Kidney glomerular epithelial cell (primary cell): ENCODE data around the gene TBC1D22A.
"Not testable (repeated sequence)": the region's sequence is repeated elsewhere in the genome, so short reads cannot be mapped to it uniquely, and the experiment has no call there.

ENCODE experiments used
- DNase-seq: peaks from one replicate; lab custom pipeline; 2025; lab: John Stamatoyannopoulos, UW

Gene TBC1D22A

DNA sequence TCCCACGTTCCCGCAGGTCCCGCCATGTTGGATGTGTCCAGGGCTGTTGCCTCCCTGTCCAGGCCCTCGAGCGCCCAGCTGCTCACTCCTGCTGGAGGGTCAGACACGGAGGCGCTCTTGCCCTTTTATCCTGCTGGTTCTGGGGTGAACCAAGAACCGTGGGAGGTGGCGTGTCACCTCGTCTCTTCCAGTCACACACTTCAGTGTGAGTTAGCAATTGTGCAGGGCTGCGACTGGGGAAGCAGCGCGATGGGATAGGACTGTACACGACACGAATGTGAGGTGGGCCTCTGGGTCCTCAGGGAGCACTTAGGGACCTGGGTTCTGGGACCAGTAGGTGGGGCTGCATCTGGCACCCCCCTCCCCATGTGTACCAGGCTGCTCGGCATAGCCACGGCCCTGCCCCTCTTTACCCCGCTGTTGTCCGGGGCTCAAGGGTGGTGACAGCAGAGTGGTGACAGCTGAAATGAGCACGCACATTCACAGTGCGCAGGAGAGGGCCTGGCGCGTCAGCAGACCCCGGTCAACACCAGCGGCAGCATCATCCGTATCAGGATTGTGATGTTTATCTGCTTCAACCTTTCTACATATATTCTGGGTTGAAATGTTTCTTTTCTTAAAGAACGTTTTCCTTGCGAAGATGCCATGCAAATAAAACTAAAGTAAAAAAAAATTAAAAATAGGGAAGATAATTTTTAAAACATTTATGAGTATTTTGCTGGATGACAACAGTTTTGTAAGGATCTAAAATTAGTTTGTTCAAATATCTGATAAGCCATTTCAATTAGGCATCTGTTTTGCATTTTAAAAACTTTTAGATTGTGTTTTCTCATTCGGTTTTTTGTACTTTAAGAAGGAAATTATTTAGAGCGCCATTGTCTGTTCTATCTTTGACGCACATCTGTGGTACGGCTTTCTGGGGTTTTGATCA lies 210.7 kb downstream of the TBC1D22A start:
- DNase-seq = no peak

GRCh38 chr22:46974077-46974476 lies 211.6 kb downstream of the TBC1D22A start:
- DNase-seq = no peak

DNA sequence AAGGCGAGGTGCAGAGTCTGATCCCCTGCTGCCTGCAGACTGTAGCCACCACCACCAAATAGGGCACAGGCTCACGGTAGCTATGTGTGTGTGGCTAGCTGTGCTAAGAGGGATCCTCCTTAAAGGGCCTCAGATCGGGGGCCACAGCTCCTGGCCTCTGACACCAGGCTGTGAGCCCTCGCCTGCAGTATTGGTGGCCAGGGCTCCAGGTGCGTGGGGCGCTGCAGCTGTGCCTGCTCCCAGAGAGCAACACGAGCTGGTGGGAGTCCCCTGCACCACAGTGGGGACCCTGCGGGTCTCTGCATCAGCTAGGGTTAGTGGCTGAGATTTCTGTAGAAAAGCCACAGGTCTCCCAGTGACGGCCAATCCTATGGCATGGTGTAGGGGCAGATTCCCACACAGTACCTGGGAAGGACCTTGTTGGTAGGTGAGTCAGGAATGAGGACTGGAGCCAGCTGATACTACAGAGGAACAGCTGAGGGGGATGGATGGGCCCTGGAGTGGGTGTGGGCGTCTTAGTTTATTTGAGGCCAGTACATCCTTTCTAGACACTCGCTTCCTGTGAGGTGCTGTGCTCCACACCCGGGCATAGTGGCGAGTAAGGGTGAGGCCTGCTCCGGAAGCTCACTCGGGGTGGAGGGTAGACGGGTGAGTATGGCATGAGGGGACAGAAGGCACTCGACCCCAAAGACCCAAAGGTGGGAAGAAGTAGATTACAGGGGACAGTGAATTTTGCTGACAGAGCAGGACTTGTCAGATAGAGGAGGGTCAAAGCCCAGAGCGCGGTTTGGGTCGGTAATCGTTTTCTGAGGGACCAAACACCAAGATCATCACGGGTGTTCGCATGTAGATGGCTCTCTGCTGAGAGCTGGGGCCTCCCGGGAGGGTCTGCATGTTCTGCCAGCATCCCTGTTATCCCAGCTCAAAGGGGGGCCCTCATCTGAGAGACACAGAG lies 212.5 kb downstream of the TBC1D22A start:
- no peak for DNase-seq

DNA sequence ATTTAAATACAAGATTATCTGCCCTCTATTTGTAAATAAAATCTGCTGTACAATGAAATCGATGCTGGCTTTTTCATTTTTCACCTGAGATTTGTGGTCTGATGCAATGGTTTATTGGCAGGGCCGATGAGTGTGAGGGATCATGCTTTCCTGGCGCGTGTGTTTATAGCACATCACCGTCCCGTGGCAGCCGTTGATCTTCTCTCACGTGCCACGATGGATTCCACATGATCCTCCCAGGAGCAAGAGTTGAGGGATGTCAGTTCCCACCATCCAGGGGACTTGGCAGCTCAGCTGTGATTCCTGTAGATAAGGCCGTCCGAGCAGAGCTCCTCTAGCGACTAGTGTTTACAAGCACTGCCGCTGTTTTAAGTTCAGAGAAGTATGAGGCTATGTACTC lies 213.7 kb downstream of the TBC1D22A start:
- DNase-seq = no peak

DNA sequence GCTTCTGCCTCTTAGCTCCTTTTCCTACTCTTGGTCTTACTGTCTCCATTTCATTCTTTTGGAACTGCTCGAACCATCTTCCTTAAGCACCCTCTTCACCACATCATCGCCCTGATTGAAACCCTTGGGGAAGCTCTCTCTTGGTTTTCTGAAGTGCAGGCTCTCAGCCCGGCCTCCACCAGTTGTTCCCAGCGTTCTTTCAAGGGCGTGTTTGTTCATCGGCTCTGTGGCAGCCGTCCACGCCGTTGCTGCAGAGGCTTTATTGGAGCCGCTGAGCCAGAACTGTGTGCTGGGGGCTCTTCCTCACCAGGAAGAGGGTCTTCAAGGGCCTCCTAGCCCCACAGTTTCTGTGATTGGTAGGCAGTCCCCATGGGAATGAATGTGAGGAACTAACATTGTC lies 214.1 kb downstream of the TBC1D22A start:
- no peak for DNase-seq

GRCh38 chr22:46977656-46978343 lies 215.3 kb downstream of the TBC1D22A start:
- no peak for DNase-seq

DNA sequence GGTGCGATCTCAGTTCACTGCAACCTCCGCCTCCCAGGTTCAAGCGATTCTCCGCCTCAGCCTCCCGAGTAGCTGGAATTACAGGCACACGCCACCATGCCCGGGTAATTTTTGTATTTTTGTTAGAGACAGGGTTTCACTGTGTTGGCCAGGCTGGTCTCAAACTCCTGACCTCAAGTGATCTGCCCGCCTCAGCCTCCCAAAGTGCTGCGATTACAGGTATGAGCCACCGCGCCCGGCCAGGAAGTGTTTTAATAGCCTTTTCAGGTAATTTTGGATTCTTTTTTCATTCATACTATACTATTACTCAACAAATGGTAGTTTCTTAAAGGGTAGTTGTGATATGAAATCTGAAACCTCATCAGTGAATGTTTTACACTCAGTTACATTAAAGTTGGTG lies 216.2 kb downstream of the TBC1D22A start:
- not testable (repeated sequence) for DNase-seq

DNA sequence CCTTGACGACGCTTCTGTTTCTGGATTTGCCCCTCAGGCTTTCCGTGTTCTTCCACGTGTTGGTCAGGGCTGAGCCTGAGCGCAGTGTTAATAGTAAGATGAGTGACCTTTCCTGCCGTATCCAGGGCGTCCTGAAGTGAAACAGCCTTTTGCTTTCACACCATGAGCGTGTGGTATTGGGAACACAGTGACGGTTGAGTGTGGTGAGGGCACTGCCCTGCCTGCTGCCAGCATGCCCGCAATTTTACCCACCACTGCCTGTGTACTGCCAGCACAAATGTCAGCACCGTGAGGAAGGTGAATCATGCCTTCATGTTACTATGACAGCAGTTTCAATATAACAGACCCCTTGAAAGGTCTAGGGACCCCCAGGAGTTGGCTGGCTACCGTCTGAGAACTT lies 217.1 kb downstream of the TBC1D22A start:
- no peak for DNase-seq

- no peak for DNase-seq
These were observed 217.9 kb downstream of the TBC1D22A start for GRCh38 chr22:46980392-46980791.

- no peak for DNase-seq
These were observed 220.2 kb downstream of the TBC1D22A start for GRCh38 chr22:46982635-46983034.

DNA sequence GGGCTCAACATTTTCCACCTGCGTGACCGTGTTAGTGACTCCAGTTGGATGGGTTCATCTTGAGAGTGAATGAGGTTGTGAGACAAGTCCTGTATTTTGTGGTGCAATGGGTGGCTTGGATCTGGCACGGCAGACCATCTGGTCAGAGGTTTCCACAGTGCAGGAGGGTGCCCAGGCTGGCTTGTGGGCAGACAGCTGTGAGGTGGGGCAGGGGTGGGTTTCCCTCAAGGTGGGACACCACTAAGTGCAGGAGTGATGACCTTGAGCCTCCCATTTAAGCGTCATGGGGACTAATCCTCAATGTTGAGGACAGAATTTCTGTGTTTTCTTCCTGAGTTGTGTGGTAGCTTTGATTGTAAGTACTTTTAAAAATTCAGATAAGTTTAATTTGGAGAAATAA lies 220.6 kb downstream of the TBC1D22A start:
- DNase-seq = no peak

DNA sequence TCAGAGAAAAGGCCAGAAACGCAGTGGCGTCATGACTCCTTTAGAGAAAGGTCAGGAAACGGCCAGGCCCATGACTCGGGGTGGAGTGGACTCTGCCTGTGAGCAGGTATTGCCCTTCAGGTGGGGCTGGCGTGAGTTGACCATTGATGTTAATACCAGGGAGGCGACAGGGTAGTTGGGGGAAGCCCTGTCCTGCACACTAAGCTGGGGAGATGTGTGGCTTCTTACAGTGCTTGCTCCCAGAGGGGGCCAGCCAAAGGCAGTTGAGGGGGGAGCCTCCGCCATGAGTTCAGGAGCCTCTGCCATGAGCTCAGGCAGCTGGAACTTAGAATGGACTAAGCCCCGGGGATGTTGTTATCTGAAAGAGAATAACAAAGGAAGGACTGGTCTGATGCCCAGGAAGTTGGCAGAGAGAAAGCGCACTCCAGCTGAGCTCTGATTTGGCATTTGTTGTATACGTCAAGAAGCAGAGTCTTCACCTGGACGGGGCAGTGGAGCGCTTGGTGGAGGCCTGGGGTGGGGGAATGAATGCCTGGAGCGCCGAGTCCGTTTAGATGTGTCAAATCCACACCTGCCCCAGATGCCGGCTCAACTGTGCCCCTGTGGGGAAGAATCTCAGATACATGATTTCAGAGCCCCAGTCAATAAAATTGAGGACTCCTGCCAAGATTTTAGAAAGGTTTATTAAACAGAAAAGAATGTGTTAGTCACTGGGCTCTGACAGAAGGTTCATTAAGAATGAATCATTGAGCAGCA lies 222.5 kb downstream of the TBC1D22A start:
- peak; percentile 79 for DNase-seq

GRCh38 chr22:46985507-46985882 lies 223.0 kb downstream of the TBC1D22A start:
- no peak for DNase-seq

DNA sequence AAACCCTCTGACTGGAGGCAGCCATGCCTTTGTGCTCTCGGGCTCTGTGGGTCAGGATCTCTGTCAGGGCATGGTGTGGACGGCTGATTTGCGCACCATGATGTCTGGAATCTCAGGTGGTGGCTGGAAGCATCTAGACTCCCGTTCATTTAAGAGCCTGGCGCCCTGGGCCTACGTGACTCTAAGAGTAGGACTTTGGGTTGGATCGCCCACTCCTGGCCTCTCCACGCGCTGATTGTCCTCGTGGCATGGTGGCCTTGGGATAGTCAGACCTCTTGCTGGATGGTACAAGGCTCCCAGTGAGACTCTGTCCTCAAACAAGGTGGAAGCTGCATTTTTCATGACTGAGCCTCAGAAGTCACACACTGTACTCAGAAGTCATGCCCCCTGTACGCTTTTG lies 224.3 kb downstream of the TBC1D22A start:
- no peak for DNase-seq

GRCh38 chr22:46990937-46991550 lies 228.6 kb downstream of the TBC1D22A start:
- DNase-seq = no peak

DNA sequence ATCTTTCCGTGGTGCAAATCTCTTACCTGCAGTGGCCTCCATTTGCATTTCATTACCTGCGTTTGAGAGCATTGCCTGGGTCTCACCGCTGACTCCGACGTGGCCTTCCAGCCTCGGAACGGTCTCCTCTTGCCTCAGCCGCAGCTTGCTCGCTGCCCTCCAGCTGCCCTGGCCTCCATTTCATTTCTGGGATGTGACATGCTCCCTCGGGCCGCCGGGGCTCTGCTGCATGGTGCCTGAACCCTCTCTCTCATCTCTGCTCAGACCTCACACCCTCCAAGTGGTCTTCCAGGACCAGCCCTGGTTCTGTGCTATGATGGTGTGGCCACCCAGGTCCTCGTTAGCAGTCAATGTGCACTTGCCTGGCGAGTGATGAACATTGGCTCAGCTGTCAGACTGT lies 229.2 kb downstream of the TBC1D22A start:
- DNase-seq = no peak

DNA sequence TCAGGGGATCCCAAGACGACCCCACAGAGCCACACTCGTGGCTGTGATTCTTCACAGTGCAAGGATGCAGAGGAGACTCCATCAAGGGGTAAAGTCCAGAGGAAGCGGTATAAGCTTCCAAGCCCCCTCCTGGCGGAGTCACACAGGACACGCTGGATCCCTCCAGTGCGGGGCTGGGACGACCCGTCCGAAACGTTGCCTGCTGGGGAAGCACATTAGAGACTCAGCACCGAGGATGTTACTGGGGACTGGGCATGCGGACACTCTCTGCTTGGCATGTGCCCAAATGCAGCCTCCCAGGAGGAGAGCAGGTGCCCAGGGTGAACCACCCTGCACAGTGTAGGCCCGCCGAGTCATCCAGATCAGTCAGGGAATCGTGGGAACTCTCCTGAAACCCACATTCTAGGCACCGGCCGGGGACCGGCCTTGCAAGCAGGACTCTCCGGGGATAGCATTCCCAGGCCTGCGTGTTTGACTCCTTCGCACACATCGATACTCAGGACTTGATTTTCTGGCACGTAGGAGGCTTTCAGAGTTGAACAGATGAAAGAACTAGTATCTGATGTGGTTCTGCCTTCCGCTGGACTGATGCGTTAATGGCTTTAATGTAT lies 229.8 kb downstream of the TBC1D22A start:
- DNase-seq = no peak

DNA sequence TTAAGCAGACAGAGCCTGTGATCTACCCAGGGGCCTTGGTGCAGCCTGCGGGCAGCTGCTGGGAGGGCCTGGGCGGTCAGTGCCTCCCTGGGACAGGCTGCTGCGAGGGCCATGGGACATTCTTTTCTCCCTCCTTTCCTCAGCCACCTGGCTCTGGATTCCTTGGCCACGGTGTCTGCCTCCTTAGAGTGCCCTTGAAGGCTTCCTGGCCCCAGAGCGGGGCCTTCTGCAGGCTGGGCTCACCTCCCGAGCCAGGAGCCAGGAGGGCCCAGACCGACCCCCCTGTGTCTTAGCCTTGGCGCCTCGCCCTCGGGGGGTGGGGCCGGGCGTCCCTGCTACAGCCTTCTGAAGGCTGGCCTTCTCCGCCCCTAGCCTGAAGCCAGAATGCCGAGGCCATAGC lies 231.2 kb downstream of the TBC1D22A start:
- DNase-seq = no peak

- no peak for DNase-seq
These were observed 231.8 kb downstream of the TBC1D22A start for GRCh38 chr22:46994265-46994664.

DNA sequence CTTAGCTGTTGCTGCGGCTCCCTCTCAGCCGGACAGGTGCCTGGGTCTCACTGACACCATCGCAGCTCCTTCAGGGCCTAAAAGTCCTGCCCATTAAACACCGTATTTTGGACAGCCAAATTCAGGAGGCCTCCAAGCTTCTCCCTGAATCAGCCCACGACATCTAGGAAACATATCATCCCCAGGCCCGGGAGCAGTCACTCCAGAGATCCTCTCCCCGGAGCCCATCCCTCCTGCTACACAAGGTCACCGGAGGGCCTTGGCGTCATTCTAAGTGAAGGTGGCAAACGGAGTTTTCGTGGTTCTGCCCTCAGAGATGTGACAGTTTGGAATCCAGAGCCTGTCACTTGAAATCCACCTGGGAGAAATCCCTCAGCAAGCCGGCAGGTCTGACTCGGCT lies 232.5 kb downstream of the TBC1D22A start:
- no peak for DNase-seq
